Measurements from ENCODE around the gene AGMO. TPM values are rescaled to one million over a fixed set of nuclear protein-coding genes. Genes with fewer than 3 reads are reported as not detected.
"Not testable (repeated sequence)": the region's sequence is repeated elsewhere in the genome, so short reads cannot be mapped to it uniquely, and the experiment has no call there.

The AGMO gene
- total RNA-seq, 1 donor from 2014 or later, result 0.40 TPM

DNA sequence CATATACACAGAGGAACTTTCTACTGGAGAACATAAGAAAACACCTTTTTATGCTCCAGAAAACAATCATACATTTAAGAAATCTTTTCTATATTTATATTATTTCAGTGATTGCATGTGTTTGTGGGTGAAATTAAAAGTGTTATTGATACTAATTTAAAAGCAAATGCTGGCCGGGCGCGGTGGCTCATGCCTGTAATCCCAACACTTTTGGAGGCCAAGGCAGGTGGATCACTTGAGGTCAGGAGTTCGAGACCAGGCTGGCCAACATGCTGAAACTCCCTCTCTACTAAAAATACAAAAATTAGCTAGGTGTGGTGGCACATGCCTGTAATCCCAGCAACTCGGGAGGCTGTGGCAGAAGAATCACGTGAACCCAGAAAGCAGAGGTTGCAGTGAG, 260.8 kb downstream of the AGMO start:
- intact Hi-C loops (cut with DNase I), result loop anchor here (10.0 kb wide), 1 partner anchor 774 kb away; no protein-coding TSS in a partner anchor
- not testable (repeated sequence) for DNase-seq (ENCODE audit: low spot score)

DNA sequence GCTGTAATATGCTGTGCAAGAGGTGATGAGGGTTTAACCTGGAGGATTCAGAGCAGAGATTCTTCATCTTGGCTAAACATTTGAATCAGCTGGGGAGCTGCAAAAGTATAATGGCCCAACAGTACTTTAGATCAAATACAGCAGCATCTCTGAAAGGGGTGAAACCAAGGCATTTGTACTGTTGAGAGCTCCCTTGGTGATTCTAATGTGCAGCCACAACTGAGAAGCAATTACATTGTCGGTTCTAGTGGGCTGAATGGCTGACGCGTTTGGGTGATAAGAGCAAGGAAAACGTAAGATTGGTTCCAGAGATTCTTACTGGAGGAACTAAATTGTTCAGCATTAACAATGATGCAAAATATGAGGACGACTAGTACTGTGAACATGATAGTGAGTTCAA, 269.7 kb downstream of the AGMO start:
- DNase-seq (ENCODE audit: low spot score), result no peak
- intact Hi-C loops (cut with DNase I), result no loop called here

DNA sequence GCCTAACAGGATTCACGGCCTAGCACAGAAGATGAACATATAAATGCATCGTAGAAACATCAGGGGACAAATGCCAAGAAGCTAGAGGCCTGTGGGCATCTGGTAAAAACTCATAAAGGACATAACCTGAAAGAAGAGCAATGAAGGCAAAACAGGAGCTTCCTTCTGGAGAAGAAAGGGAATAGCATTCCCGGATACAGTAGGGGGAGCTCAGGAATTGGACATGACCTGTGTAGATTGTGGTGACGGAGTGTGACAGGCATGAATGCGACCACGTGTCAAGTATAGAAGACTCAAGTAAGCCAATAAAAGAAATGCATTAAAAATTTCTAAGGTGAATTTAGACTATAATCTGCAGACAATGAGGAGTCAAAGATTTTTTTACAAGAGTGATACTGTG, 270.1 kb downstream of the AGMO start:
- no peak for DNase-seq (ENCODE audit: low spot score)
- intact Hi-C loops (cut with DNase I), result no loop called here

DNA sequence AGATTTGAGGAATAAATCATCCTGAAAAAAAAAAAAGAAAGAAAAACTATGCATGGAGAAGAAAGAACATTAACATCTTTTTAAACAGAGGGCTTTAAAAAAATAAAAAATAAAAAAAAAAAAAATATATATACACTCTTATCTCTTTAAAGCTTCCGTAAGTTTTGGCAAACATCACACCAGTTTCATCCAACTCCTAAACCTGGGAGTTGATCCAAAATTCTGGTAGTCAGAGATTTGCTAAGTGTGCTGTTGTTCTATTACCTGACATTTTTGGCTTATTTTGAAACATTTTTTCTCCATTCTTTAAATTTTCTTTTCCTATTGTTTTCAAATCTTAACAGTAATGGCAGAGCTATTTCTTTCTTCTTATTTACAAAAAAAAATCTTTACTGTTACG, 273.1 kb downstream of the AGMO start:
- DNase-seq (ENCODE audit: low spot score), result no peak

DNA sequence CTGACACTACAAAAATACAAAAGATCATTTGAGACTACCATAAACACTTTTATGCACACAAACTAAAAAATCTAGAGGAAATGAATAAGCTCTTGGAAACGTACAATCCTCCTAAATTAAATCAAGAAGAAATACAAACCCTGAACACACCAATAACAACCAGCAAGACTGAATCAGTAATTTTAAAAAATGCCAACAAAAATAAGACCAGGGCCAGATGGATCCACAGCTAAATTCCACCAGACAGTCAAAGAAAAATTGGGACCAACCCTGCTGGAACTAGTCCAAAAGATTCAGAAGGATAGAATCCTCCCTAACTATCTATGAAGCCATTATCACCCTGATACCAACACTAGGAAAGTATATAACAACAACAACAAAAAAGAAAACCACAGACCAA, 277.4 kb downstream of the AGMO start:
- intact Hi-C loops (cut with DNase I), result no loop called here
- DNase-seq (ENCODE audit: low spot score), result no peak

More for the DNA sequence above, 273.1 kb downstream of the AGMO start:
- intact Hi-C loops (cut with DNase I), result no loop called here

DNA sequence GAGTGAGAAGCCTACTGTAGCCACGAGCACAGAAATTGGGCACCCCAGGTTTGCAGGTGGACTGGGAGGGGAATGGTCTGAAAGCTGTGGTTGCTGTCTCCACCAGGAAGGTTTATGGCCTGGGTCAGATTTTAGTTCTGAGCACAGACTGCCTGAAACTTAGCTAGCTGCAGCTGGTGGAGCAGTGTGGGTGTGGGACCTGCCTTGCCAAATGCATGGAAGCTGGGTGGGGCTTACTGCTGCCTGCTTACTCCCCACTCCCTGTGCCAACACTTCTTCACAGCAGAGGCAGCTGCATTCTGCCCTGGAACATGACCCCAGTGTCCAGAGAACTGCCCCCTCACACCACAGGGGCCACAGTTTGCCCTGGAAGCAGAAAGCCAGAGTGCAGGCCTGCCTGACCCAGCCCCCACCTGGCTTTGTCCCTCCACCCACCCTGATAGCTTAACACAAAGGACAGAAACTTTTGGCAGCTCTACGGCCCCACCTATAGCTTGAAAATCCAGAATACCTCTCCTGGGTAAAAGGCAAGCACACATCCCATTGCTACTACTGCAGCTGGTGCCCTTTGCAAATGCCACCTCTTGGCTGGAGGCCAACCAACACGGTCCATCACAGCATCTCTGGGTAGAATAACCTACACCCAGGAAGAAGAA, 281.6 kb downstream of the AGMO start:
- DNase-seq (ENCODE audit: low spot score), result no peak
- intact Hi-C loops (cut with DNase I), result no loop called here

DNA sequence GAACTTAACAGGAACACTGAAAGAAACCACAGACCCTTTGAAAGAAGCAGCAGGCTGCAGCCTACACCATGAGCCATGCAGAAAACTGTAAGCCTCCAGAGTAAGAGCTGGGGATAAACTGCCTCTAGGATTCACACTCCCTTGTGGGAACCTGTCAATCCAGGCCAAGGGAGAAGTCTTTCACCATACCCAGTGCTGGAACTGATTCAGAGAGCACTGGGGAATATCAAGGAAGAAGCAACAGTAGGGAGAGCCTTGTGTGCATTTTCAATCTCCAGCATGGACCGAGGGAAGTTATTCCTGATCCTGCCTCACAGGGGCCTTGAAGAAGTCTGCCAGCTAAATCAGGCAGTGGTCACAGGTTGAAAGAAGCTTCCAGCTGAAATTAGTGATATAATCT, 282.2 kb downstream of the AGMO start:
- intact Hi-C loops (cut with DNase I), result no loop called here
- DNase-seq (ENCODE audit: low spot score), result no peak

DNA sequence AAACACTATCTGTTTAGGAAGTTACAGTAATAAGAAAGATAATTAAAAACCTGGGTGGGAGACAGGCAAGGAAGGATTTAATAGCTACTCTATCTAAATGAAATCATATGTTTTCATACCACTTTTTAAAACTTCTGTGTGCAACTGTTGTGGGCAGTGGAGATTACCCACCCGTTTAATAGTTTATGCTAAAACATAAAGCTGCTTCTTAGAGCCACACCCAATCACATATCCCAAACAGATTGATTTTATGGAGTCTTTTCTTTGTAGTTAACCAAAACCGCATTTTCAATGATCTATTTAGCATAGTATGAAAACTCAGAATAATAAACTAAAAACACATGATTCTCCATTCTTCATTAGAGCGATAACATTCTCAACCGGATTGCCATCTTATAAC, 304.1 kb downstream of the AGMO start:
- intact Hi-C loops (cut with DNase I), result no loop called here
- DNase-seq (ENCODE audit: low spot score), result no peak

DNA sequence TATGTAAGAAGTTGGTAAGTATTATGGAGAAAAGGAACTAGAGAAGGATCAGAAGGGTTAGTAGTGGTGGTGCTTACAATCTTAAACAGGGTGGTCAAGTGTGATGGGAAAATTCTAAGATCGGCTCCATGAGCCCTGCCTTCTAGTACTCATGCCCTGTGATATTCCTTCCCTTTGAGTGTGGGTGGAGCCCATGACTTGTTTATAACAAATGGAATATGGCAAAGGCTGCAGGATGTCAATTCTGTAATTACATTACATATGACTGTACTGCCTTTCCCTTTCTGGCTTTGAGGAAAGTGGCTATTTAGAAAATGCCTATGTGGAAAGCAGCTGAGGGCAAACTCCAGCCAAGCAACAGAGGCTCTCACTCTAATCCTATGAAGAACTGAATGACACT, 309.6 kb downstream of the AGMO start:
- DNase-seq (ENCODE audit: low spot score), result no peak
- intact Hi-C loops (cut with DNase I), result no loop called here

DNA sequence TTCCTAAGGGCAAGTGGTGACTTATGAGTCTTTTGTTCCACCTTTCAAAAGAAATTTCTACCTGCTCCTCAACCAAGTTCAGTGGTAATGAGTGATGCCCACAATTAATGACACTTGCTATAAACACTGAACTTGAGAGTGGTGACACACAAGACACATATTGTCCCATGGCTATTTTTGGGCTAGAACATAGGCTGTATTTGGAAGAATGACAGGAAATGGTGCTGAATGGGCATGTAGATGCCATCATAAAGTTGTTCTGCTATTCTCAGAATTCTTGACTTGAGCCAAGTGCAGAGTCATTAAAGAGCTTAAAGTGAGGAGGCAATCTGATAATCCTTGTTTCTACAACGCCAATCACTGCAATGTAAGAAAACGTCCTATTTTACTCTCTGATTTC, 313.3 kb downstream of the AGMO start:
- no peak for DNase-seq (ENCODE audit: low spot score)
- intact Hi-C loops (cut with DNase I), result no loop called here

DNA sequence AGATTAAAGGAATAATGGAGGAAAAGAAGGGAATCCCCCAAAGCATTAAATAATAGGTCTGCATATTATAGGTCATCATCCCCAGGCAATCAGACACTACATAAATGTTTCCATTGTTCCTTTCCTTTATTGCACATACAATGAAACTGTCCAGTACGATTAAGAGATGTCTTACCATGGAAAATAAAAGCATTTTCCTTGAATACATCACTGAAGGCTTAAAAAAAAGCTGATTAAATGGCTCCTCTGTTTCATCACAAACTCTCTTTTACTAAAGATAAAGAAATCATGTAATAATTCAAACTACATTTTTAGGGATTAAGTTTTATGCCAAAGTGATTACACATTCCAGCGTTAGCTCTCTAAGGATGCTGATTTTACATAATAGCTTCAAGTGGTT, 316.0 kb downstream of the AGMO start:
- intact Hi-C loops (cut with DNase I), result no loop called here
- no peak for DNase-seq (ENCODE audit: low spot score)

DNA sequence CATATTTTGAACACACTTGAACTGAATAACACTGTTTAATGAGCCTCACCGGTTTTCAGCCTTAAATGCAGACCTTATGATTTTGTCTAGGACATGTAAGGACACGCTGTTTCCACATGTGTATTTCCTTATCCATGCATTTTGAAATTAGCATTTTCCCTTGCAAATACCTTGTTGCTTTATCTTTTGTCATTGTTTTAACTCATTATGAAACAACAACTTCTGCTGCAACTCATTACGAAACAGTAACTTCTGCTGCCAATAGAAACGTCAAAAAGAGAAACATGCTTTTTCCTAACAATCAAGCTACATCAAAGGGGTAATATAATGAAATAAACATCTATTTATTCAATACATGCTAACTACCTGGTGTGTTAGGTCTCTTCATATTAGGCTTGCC, 322.0 kb downstream of the AGMO start:
- no peak for DNase-seq (ENCODE audit: low spot score)
- intact Hi-C loops (cut with DNase I), result no loop called here

DNA sequence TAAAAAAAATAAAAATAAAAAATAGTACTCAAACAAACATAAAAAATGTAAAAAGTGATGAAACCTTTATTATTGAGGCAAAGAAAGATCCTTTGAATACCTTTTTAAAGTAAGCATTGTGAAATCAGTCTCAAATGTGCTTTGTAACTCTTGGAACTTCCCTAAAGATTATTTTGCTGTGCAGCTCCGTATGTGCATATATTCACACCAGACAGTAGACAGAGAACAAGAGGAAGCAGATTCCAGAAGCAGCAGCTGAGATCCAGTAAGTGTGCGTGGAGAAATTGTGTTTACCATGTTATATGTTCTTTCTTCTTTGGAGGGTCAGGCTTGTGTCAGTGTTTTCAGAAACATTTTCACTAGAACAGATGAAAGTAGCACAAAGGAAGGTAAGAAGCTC, 324.9 kb downstream of the AGMO start:
- intact Hi-C loops (cut with DNase I), result no loop called here
- DNase-seq (ENCODE audit: low spot score), result no peak

DNA sequence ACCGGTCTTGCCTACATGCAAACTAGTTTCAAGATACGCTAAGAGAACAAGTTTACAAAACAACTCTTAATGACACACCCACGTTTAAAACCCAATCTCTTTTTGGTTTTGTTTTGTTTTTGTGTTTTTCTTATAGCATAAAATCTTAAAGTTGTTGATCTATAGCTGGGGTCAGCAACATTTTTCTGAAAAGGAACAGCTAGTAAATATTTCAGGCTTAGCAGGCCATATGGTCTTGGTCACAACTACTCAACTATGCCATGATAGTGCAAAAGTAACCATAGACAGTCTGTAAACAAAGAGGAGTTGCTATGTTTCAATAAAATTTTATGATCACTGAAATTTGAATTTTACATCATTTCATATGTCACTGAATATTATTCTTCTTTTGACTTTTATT, 327.4 kb downstream of the AGMO start:
- DNase-seq (ENCODE audit: low spot score), result no peak
- intact Hi-C loops (cut with DNase I), result no loop called here

DNA sequence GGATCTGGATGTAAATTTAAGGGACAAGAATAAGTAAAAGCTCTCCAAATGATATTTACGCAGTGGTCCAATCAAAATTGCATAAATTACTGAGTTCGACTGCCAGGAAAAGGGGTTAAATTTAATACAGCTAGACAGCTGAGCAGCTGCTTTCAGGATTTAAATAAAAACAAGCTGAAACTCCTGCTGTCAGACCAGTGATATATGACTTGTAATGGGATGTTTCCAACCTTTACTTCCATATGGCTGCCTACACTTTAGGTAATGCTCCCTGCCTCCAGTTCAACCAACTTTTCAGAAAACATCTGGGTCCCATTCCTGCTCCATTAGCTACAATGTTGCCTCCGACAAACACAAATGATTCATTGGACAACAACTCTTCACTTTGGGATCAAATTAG, 333.0 kb downstream of the AGMO start:
- intact Hi-C loops (cut with DNase I), result no loop called here
- DNase-seq (ENCODE audit: low spot score), result no peak

DNA sequence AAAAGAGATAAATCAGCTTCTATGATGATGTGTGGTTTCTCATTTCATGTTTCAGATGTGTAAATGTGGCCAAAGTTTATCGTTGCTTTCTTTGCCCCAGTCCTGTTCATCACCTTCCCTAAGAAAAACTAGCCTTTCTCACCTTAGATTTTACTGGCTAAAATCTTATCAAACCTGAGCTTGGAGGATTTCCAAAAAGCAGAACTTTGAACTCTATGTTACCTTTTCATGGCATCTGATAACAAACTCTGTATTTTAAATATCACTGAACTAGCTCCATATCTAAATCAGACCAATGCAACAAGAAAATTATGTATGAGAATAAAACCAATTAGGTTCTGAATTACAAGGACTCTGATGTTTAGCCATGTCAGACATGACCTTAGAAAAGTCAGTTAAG, 335.8 kb downstream of the AGMO start:
- intact Hi-C loops (cut with DNase I), result no loop called here
- DNase-seq (ENCODE audit: low spot score), result no peak

DNA sequence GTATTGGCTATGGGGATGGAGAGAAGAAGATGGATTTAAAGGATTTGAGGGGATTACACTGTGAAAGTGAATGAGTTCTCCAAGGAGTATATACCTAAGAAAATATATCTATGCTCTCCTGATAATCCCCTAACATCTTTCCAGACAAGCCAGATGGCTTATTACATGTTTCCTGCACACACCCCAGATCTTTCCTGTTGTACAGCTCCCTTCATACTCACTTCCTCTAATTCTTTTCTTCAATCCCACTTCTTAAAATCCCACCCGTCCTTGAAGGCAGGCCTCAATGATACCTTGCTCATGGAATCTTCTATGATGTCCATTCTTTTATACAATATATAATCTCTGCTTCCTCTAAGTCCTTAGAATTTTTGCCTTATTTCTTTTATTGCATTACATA, 342.1 kb downstream of the AGMO start:
- intact Hi-C loops (cut with DNase I), result no loop called here
- no peak for DNase-seq (ENCODE audit: low spot score)

DNA sequence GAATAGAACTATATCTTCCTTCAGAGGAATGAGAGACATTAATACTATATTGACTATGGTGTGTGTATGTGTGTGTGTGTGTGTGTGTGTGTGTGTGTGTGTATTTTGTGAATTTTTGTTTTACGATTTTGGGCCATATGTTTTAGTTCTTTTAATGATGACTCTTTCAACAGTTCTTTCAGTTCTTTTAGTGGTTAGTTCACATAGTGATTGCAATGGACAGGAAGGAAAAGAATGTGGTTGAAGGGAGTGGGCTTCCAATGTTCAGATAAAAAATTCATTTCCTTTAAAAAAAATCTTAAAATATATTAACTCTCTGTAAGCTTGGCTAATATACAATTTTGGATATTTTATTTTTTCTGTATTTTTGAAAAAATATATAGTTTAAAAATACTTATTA, 343.6 kb downstream of the AGMO start:
- intact Hi-C loops (cut with DNase I), result no loop called here
- no peak for DNase-seq (ENCODE audit: low spot score)

DNA sequence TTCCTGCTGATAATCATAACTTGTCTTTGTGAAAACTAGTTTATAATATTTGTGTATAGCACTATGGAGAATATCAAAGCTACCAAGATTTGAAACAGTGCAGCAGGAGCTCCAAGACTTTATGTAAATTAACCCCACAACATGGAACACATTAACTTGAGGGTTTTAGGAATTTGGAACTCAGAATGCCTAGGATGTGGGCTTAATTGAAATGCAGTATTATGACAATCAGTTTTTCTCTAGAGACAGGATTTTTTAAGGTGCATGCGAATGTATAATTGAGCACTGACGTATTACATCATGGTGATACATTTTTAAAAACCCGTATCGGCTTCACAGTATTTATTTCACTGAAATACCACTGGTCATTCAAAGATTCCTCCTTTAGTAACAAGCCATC, 346.2 kb downstream of the AGMO start:
- DNase-seq (ENCODE audit: low spot score), result no peak
- intact Hi-C loops (cut with DNase I), result no loop called here

DNA sequence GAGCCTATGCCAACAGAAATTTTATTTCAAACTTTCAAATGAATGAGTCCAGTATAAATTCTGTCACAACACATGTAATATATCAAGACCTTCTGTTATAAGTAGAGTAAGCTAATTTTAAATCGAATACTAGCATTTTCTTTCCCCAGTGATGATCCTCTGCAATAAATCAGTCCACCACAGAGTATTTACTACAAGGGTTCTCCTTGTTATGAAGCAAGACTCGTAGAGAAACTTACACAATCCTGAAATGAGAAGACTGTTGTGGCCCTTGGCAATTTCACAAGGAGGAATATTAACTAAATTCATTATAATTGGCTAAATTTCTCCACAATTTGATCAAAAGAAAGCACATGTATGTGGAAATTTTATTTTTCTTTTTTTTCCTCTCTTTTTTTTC, 346.8 kb downstream of the AGMO start:
- intact Hi-C loops (cut with DNase I), result no loop called here

DNA sequence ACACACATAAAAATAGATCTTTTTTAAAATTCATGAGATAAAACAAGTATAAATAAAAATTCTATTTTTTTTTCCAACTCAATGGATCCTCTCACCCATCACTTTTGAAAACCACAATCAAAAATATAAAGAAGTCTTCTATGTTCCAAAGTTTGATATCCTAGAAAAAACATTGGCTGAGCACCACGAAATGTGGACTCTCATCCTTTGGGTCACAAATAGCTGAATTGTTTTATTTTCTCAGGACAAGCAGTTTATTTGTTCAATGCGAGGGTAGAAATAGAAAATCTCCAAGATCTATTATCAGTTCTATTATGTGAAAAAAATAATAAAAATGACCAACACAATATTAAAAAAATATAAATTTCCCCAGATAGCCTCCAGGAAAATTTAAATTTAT, 348.7 kb downstream of the AGMO start:
- intact Hi-C loops (cut with DNase I), result no loop called here
- no peak for DNase-seq (ENCODE audit: low spot score)

More for the DNA sequence above, 346.8 kb downstream of the AGMO start:
- DNase-seq (ENCODE audit: low spot score), result no peak

DNA sequence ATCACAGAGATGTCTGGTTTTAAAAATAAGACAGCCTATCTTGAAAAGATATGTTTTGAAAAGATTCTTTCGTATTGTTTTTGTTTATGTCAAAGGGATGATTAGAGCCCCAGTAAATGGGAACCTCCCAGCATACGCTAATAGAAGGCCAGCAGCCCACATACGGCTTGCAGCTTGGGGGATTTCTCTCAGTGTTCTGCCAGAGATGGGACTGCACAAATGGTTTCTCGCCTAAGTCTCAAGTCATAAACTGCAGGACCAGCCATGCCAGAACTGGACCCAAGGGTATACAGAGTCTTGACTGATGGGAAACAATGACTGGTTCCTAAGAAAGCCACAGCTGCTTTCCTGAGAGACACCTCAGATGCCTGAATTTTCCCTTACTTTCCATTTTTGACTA, 352.4 kb downstream of the AGMO start:
- no peak for DNase-seq (ENCODE audit: low spot score)
- intact Hi-C loops (cut with DNase I), result no loop called here

Data from cardiac septum (tissue), 1 donor.